Measurements from ENCODE around the gene ARHGAP21.
"Not testable (repeated sequence)": the region's sequence is repeated elsewhere in the genome, so short reads cannot be mapped to it uniquely, and the experiment has no call there.

ARHGAP21 gene

DNA sequence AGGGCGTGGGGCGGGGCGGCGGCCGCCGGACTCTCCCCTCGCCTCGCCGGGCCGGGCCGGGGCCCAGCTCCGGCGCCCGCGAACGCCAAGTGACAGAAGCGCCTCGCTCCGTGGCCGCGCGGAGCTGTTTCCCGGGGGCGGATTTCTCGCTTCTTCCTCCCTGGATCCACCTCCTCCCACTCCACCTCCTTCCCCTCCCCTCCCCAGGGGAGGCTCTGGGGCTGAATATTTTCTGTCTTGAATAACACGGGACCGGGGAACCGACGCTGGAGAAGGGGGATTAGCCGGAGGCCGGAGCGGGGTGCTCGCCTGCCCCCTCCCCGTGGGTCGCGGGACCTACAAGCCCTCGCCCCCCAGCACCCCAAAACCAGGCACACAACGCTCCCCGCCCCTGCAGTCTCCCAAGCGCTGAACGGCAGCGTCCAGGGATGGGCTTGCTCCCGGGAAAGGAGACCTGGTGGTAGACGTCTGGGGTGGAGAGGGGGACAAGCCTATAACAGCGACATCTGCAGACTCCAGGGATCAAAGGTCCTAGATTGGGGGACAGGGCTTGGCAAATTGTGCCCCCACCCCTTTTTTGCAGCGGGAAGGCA lies at the start of gene ARHGAP21:
Gene ARHGAP21, minus strand, starts transcription at position 100 of the 593 bp plus-strand sequence. CDS start 1,988 bp downstream, outside the sequence.
- peak; percentile 73 for DNase-seq (ENCODE audit: low spot score)

DNA sequence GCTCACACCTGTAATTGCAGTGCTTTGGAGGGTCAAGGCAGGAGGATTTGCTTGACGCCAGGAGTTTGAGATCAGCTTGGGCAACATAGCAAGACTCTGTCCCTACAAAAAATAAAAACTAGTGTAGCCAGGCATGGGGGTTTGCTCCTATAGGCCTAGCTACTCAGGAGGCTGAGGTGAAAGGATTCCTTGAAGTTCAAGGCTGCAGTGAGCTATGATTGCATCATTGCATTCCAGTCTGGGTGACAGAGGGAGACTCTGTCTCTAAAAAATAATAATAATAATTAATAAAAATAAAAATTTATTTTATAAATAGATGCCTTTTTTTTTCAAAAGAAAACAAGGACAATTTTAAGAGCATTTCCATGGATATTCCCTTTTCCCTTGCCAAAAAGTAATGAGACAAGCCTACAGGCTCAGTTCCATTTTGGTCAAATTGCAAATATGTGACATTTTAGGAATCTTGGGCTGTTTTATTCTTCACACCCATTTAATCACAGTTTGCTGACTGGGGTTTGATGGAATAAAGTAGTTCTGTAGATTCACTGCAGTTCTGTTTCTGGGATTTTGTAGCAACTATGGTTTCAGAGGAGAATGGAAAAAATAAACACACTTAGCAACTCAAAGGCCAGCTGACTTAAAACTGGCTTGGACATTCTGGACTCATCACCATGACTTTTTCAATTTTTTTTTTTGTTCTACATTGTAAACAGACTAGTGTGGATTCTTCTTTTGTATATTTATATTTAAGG lies 48.4 kb upstream of the ARHGAP21 start:
- no peak for DNase-seq (ENCODE audit: low spot score)

DNA sequence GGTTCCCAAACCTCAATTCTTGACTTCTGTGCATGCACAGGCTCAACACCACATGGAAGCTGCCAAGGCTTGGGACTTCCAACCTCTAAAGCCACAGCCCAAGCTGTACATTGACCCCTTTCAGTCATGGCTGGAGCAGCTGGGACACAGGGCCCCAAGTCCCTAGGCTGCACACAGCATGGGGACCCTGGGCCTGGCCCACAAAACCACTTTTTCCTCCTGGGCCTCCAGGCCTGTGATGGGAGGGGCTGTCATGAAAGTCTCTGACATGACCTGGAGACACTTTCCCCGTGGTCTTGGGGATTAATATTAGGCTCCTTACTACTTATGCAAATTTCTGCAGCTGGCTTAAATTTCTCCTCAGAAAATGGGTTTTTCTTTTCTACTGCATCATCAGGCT lies 41.3 kb upstream of the ARHGAP21 start:
- DNase-seq (ENCODE audit: low spot score): not testable (repeated sequence)

DNA sequence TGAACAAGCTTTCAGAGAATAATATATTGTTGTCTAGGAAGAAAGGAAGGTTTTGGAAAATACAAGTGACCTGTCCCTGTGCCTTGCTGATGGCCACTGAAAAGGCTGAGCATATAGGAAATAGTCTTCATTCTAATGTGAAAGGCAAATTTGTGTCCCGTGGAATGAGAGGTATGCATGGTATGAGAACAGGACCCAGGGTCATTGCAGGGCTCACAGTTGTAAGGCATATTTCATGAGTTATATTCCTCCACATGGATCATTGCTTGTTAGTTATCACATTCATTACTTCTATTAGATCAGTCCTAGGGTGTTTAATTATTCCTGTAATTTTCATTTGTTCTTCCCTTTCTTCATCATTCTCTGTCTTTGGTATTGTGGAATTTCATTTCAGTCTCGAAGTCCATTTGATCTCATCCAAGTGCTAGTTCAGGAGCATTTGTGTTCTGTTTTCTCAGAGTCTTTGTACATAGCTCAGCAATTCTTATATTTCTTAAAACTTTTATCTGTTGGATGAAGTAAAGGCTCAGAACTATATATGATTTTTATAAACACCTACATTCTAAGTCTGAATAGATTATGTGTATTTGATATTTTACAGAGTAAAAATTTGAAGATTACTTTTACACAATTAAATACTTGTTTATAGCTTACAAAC lies 39.4 kb upstream of the ARHGAP21 start:
- no peak for DNase-seq (ENCODE audit: low spot score)

DNA sequence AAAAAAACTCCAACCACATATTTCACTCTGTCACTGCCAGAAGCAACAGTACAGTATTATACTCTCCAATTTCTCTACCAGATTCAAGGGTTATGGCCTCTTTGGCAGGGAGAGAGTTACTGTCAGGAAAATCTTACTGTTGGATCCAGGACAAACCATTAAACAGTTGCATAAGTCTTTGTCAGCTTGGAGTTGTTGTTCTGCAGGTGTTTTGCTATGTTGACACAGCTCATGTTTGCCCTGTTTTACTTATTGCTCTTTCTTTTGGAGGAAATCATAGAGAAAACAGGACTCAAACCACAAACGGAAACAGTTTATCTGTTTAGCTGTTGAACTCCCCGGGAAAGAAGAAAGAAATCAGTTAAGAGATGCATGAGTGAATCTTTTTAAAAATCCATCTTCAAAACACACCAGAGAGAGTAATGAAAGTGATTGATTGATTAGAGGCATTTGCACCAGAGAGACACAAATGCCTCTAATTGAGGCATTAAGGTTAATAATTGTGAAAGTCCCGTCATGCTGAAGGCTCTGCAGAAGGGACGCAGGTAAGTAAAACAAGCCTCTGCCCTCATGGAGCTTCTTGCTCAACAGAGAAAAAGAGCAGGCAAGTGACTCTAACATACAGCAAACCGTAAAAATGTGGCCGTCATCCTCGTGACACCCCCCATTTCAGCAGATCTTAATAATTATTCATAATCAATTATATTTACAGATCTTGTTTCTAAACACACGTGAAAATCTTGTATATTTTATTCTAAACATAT lies 38.7 kb upstream of the ARHGAP21 start:
- DNase-seq (ENCODE audit: low spot score): no peak

DNA sequence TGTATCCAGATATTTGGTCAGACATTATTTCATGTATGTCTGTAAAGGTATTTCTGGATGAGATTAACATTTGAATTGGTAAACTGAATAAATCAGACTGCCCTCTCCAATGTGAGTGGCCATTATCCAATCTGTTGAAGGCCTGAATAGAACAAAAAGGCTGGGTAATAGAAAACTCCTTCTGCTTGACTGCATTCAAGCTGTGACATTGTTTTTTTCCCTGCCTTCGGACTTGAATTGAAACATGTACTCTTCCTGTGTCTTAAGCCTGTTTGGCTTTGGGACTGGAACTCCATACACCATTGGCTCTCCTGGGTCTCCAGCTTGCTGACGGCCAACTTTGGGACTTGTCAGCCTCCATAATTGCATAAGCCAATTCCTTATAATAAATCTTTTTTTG lies 36.0 kb upstream of the ARHGAP21 start:
- DNase-seq (ENCODE audit: low spot score): no peak

DNA sequence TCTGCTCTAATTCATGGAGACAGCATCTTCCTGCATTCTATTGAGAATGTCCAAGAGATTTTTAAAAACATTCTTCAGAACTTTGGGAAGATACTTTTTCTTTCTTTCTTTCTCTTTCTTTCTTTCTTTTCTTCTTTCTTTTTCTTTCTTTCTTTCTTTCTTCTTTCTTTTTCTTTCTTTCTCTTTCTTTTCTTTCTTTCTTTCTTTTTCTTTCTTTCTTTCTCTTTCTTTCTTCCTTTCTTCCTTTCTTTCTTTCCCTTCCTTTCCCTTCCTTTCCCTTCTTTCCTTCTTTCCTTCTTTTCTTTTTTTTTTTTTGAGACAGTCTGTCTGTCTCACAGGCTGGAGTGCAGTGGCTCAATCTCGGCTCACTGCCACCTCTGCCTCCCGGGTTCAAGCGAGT lies 34.6 kb upstream of the ARHGAP21 start:
- not testable (repeated sequence) for DNase-seq (ENCODE audit: low spot score)

DNA sequence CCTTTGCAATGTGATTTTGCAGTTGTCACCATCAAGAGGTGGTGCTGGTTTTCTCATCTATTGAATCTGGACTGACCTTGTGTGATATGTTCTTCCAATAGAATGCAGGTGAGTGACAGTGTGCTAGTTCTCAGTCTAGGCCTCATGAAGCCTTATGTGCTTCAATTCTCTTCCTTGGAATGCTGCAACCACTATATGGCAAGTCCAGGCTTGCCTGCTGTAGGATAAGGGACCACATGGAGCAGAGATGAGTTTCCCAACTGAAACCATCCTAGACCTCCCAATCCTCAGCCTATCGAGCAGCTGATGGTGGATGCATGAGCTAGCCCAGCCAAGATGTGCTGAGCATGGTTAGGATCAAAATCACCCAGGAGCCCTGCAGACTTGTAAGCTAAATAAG lies 32.6 kb upstream of the ARHGAP21 start:
- DNase-seq (ENCODE audit: low spot score): no peak

DNA sequence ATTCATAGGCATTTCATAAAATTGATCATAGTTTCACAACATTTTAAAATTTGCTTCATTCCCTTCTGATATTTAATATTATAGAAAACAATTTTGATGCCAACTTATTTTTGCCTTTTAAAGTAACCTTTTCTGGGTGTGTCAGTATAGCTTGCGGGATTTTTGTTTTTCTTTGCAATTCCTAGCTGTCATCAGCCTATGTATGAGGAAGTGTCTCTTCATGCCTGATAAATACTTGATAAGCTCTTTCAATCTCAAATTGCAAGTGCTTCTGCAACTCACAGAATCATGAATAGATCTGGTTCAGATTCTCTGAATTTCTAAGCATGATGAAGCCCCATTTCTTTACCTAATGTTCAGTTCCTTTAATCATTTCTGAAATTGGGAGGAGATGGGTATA lies 28.0 kb upstream of the ARHGAP21 start:
- no peak for DNase-seq (ENCODE audit: low spot score)

DNA sequence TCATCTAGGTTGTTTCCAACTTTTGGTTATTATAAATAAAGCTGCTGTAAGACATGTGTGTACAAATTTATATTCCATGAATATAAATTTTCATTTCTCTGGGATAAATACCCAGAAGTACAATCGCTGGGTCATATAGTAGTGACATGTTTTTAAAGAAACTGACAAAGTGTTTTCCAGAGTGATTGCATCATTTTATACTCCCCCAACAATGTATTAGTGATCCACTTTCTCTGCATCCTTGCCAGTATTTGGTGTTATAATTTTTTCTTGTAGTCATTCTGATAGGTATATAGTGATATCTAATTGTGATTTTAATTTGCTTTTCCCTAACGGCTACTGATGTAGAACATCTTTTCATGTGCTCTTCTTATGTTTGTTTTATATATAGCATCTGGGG lies 27.0 kb upstream of the ARHGAP21 start:
- no peak for DNase-seq (ENCODE audit: low spot score)

DNA sequence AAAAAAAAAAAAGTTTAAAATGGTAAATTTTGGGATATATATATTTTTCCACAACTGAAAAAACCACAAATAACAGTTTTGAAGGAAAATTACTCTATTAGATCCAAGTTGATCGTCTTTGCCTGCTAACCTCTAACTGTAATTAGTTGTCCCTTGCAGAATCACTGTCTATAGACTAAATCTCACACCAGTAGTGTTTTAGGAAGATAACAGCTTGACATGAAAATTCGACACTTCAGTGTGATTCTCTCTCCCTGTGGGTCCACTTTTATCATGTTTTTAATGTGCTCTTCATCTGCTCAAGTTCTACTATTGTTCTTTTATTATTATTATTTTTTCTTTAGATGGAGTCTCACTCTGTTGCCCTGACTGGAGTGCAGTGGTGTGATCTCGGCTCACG lies 24.5 kb upstream of the ARHGAP21 start:
- DNase-seq (ENCODE audit: low spot score): no peak

DNA sequence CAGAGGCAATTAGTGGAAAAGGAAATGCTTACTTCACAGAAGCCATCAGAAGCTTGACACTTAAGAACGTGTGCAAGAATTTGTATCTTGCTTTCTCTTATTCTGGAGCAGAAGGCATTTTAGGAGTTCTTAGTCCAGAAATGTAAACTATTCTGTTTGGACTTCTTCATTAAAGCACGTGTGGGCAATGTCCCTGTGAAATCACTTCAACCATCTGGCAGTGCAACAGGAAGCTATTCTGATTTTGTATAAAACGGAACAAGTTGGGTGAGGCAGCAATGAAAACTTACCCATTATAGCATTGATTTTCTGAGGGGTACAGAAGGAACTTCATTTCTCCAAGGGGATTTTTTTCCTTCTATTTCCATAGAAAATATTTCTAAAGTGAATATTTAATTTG lies 21.3 kb upstream of the ARHGAP21 start:
- no peak for DNase-seq (ENCODE audit: low spot score)

DNA sequence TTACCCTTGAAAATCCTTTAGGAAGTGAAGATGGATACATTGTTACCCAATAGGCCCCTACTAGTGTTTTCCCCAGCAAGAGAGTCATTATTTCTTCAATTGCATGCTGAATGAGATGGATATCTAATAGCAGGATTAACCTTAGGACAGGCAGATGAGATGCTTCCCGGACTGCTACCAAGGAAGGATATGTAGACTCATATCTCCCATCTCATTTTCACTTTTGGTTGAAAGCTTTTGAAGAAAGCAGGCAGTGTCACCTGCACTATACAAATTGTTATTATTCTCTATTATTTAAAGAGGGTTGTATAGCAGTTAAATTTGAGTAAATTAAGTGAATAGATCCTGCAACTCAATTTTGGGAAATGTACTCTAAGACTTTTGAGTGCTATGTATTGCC lies 17.0 kb upstream of the ARHGAP21 start:
- no peak for DNase-seq (ENCODE audit: low spot score)

DNA sequence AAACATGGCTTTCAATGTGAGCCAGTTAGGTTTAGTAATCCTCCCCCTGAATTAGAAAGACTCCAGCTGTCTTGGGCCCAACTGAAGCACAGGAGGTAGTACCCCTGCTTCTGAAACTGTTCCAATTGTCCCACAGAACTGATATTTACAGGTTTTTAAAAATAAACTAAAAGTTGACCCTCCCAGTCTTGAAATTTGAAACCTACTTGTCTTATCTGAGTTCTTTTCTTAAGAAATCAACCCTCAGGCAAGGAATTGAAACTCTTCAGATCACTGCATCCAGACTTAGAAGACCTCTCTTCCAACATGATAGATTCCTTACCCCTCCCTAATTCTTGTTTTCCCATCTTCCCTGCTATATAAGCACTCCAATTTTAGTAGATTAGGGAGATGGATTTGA lies 13.3 kb upstream of the ARHGAP21 start:
- DNase-seq (ENCODE audit: low spot score): no peak

DNA sequence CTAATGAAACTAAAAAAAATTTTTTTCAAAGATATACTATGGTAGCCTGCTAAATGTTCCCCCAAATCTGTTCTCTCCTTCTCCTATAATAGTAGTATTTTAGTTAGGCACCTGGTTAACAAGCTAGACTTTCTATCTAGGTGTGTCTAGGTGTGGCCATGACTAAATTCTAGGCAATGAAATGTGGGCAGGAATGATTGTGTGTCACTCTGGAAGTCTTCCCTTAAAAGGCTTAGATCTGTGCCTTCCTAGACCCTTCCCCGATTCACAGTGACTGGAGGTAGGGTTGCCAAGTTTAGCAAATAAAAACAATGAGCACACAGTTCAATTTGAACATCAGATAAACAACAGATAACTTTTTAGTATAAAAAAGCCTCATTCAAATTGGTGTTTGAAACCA lies 8.3 kb upstream of the ARHGAP21 start:
- DNase-seq (ENCODE audit: low spot score): no peak

DNA sequence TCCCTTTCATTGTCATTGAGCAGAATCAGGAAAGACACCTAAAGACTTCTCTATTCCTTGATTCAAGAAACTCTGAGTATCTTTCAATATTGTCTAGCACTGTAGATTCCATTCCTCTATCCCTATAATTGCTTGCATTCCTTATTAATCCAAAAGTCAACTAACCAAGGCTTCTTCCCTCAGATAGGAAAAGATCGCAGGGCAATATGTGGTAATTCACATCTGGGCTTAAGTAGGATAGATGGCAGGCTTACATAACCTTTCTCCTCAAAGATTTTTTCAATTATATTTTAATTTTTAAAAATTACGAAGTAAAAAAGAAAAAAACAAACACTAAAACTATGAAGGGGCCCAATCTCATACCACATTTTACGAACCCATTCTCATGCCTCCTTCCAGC lies 7.1 kb upstream of the ARHGAP21 start:
- DNase-seq (ENCODE audit: low spot score): no peak

DNA sequence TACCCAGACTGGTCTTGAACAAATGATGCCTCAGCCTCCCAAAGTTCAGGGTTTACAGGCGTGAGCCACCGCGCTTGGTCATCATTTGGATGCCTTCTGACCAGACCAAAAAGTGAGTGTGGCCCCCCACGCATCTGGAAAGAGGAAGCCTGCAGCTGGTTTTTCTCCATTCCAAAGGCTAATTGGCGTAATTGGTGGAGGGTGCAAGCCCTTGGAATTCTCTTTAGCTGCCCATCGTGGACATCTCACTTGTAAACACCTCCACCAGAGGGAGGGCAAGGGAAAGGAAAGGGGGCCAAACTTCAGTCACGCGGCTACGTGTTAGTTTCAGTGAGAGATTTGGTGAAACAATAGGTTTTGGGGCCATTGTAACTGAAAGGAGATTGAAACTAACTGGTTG lies 4.1 kb upstream of the ARHGAP21 start:
- no peak for DNase-seq (ENCODE audit: low spot score)

DNA sequence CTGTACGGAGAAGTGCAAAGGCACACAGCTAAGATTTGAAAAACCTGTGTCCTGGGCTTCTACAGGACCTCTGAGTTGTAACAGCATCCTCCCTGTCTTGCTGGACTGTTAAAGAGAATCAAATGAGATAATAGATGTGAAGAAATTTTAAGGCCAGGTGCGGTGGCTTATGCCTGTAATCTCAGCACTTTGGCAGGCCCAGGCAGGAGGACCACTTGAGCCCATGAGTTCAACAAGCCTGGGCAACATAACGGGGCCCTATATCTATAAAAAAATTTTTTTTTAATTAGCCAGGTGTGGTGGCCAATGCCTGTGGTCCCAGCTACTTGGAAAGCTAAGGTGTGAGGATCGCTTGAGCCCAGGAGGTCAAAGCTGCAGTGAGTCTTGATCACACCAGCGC lies 2.9 kb upstream of the ARHGAP21 start:
- no peak for DNase-seq (ENCODE audit: low spot score)

DNA sequence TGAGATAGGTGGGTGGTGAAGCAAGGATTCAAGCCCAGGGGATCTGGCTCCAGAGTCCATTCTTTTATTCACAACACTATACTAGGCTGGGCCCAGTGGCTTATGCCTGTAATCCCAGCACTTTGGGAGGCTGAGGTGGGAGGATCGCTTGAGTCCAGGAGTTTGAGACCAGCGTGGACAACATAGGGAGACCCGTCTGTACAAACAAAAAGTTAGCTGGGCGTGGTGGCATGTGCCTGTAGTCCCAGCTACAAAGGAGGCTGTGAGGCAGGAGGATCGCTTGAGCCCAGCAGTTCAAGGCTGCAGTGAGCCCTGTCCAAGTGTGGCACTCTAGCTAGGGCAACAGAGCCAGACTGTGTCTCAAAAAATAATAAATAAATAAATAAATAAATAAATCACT lies 2.3 kb upstream of the ARHGAP21 start:
- DNase-seq (ENCODE audit: low spot score): not testable (repeated sequence)

DNA sequence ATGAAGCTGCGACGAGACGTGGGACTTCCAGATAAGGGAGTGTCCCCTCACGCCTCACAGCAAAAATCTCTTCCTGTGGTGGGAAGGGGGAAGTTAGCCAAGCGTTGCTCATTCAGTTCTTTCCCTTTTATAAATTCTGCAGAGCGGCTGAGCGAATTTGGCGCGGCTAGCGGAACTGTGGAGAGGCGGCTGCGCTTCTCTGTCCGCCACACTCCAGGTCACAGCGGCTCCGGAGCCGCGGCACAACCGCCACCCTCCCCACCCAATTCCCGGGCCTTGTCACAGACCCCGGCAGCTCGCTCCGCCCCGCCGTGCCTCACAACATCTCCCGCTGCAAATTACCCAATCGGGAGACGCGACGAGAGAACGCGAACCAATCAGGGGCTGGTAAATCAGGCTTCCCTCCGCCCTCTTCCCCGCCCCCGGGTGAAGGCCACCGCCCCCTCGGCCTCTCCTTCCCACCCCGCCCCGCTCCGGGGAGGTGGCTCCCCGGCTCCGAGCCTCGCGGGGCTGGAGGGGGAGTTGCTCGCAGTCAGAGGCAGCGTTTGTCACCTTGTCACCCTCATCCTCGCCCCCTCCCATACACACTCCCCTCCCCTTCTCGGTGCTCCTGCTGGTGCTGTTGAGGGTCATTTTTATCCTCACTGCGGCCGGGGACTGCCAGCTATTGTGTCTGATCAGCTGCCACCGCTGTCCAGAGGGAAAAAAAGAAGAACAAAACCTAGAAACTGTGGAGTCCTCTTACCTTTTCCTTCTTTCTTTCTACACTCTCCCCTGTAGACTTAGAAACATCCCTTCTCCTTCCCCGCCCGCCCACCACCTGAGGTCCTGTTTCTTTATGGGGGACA lies 918 bp upstream of the ARHGAP21 start:
- peak; percentile 97 for DNase-seq (ENCODE audit: low spot score)

DNA sequence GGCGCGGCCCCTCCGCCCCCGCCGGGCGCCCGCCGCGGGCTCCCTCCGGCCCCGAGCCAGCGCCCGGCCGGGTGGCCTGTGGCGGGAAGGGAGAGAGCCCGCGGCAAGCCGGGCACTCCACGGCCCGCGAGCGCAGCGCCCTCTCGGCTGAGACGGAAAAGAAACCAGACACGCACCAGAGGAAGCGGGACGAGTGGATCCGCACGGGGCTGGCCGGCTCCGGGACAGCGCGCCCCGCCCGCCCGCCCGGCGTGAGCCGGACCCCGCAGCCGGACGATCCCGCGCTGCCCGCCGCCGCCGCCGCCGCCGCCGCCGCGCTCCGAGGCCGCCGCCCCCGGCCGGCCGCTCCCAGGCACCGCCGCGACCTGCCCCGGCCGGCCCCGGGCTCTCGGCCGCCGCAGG lies 300 bp downstream of the ARHGAP21 start:
- DNase-seq (ENCODE audit: low spot score): no peak

All from D341Med (cell line).